ENCODE data around the gene LRRC70. TPM values are rescaled to one million over a fixed set of nuclear protein-coding genes. Genes with fewer than 3 reads are reported as not detected.

Gene LRRC70
- total RNA-seq, 8 experiments from 2014 or later, result 0.58 to 4.3 (median 1.5) TPM

DNA sequence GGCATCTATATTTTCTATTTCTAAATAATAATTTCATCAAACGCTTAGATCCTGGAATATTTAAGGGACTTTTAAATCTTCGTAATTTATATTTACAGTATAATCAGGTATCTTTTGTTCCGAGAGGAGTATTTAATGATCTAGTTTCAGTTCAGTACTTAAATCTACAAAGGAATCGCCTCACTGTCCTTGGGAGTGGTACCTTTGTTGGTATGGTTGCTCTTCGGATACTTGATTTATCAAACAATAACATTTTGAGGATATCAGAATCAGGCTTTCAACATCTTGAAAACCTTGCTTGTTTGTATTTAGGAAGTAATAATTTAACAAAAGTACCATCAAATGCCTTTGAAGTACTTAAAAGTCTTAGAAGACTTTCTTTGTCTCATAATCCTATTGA is 1.1 kb downstream of the LRRC70 start:
- no peak overlapping the region for H3K4me3 ChIP-seq

DNA sequence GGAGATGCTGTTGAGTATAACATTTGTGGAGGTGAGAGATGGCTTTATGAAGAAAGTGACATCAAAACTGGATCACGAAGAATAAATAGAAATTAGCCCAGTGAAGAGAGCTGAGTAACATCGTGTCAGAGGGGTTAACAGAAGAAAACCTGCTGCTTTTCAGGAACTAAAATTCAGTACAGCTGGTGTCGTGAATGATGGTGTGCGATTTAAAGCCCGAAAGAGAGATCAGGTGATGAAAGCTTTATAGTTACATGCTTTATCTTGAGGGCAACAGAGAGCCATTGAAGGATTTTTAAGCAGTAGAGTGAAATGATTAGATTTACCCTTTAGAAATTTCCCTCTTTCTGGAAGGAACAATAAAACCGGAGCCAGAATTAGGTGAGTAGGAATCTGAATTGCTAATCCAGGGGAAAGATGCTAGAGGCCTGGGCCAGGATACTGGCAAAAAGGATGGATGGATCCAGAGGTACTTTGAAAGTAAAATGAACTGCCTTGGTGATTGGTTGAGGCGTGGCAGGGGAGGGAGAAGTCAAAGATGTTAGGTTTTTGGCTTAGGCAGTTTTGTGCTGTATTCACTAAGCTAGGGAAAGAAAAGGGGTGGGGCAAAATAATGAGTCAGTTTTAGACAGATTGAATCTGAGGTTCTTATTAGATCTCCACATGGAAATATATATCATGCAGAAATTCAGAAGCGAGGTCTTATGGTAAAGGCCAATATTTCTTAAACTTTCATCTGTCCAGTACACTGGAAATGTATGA is 3.4 kb downstream of the LRRC70 start:
- peak in 3 of 8 experiments; percentile 26 to 83 (median 73) for ATAC-seq (replicated peaks in 6 of 8)
- Histone ChIP-seq H3K27ac (no peak overlapping the region), H3K4me1 (replicated peaks in 1 of 2) (peaks cover 2 to 4% of the 10 kb centered on the region in 2 donors), H3K4me3 (no peak overlapping the region)
- in situ Hi-C loops (cut with MboI; ENCODE audit: low pct_unique_long_range_greater_than_20kb in 2 of 9, low sequenced_read_pairs in 9 of 9, unreplicated experiment in 9 of 9), result no loop called here
- 46 to 77% (median 67%) methylated on average over 3 to 7 of the region's 8 CpGs; no CpG with 5 or more reads in 2 of the 10 experiments for WGBS, 10 experiments

More for the DNA sequence above, 1.1 kb downstream of the LRRC70 start:
- Histone ChIP-seq H3K27ac (no peak overlapping the region), H3K4me1 (replicated peaks in 1 of 2) (peaks cover 2 to 4% of the 10 kb centered on the region in 2 donors)
- in situ Hi-C loops (cut with MboI; ENCODE audit: low pct_unique_long_range_greater_than_20kb in 2 of 9, low sequenced_read_pairs in 9 of 9, unreplicated experiment in 9 of 9), result no loop called here
- WGBS, 10 experiments, result 90 to 100% (median 99%) methylated on average over 1 to 5 of the region's 5 CpGs
- ATAC-seq (replicated peaks in 6 of 8), result no peak

DNA sequence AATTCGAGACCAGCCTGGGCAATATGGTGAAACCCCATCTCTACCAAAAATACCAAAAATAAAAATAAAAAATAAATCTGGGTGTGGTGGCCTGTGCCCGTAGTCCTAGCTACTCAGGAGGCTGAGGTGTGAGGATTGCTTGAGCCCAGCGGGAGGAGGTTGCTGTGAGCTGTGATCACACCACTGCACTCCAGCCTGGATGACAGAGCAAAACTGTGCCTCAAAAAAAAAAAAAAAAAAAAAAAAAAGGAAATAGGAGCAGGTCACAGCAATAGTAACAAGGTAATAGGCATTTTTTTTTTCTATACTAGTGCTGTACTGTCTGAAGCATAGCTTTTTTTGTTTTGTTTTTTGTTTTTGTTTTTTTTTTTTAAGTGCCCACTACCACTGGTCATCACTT is 5.8 kb downstream of the LRRC70 start:
- Histone ChIP-seq H3K27ac (no peak overlapping the region), H3K4me3 (no peak overlapping the region), H3K4me1 (replicated peaks in 1 of 2) (no peaks in the 10 kb centered on the region)
- in situ Hi-C loops (cut with MboI; ENCODE audit: low pct_unique_long_range_greater_than_20kb in 2 of 9, low sequenced_read_pairs in 9 of 9, unreplicated experiment in 9 of 9), result no loop called here
- ATAC-seq (replicated peaks in 6 of 8), result no peak
- WGBS, 10 experiments, result 90 to 100% (median 100%) methylated on average over 1 to 3 of the region's 3 CpGs; no CpG with 5 or more reads in 3 of the 10 experiments

DNA sequence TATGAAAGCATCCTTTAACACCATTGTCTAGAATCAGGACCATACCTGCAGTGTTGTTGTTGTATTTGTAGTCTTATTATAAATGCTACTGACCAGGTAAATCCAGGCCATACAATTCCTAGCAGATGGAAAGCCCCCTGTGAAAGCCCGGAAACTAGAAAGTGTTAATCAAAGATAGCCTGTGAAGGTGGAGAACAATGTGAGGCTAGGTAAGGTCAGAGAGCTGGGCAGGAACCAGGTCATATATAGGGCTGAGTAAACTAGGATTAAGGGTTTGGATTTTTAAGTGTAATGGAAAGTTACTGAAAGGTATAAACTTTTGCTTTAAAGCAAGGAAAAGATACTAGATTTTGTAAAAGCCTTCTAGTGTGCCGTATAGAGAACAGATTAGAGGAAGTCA is 6.7 kb downstream of the LRRC70 start:
- 83 to 100% (median 100%) methylated on average over 1 to 2 of the region's 2 CpGs for WGBS, 10 experiments
- Histone ChIP-seq H3K4me1 (replicated peaks in 1 of 2) (no peaks in the 10 kb centered on the region), H3K27ac (no peak overlapping the region), H3K4me3 (no peak overlapping the region)
- in situ Hi-C loops (cut with MboI; ENCODE audit: low pct_unique_long_range_greater_than_20kb in 2 of 9, low sequenced_read_pairs in 9 of 9, unreplicated experiment in 9 of 9), result no loop called here
- ATAC-seq (replicated peaks in 6 of 8), result no peak

DNA sequence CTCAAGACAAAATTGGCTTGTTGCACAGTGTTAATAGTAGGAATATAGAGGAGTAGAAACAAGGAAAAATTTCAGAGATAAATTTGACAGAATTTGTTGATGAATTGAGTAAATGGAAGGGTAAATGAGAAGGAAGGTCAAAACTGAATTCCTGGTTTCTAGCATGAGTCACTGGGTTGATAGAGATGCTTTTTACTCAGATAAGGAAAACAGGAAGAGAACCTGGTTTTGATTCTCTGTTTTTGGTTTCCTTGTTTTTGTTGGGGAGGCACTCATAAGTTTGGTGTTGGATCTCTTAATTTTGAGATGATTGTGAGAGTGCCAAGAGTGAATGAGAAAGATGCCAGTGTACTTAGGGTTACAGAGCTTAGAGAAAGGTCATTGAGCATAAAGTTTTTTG is 7.1 kb downstream of the LRRC70 start:
- Histone ChIP-seq H3K27ac (no peak overlapping the region), H3K4me3 (no peak overlapping the region), H3K4me1 (replicated peaks in 1 of 2) (no peaks in the 10 kb centered on the region)
- no peak for ATAC-seq (replicated peaks in 6 of 8)
- in situ Hi-C loops (cut with MboI; ENCODE audit: low pct_unique_long_range_greater_than_20kb in 2 of 9, low sequenced_read_pairs in 9 of 9, unreplicated experiment in 9 of 9), result no loop called here

DNA sequence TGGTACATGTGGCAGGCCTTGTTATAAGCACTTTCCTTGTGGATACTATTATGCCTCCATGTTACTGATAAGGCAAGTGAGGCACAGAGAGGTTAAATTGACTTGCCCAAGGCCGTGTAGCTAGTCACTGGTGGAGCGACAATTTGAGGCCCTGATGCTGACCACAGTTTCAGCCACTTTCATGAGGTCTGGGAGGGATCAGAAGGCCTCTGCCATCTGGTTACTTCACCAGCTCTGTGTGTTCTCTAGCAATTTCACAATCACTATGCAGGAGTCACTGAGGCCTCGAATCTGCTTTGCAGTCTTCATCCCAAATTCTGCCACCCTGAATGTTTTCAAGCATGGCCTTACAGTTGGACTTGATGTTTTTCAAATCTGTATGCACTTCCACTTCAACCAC is 9.1 kb downstream of the LRRC70 start:
- Histone ChIP-seq H3K4me1 (replicated peaks in 1 of 2) (no peaks in the 10 kb centered on the region), H3K27ac (no peak overlapping the region), H3K4me3 (no peak overlapping the region)
- ATAC-seq (replicated peaks in 6 of 8), result no peak
- in situ Hi-C loops (cut with MboI; ENCODE audit: low pct_unique_long_range_greater_than_20kb in 2 of 9, low sequenced_read_pairs in 9 of 9, unreplicated experiment in 9 of 9), result no loop called here
- 29 to 100% (median 92%) methylated on average over 1 to 3 of the region's 3 CpGs; no CpG with 5 or more reads in 2 of the 10 experiments for WGBS, 10 experiments

DNA sequence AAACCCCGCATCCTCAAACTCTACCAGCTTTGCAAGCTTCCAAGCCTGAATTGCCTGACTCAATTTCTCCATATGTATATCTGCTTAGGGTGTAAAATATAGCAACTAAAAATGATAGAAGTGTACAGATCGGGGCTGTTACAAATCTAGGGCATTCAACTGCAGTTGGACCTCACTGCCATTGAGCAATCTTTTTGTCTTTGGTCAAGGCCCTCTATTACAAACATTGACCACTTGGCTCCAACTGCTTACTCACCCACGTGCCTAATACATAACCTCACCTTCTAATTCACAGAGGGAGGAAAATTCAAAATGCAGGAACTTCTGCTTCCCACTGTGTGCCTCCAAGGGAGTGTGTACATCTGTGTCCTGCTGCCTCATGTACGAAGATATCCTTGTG is 10.0 kb downstream of the LRRC70 start:
- no peak for ATAC-seq (replicated peaks in 6 of 8)
- Histone ChIP-seq H3K4me1 (replicated peaks in 1 of 2) (no peaks in the 10 kb centered on the region), H3K4me3 (no peak overlapping the region), H3K27ac (no peak overlapping the region)
- in situ Hi-C loops (cut with MboI; ENCODE audit: low pct_unique_long_range_greater_than_20kb in 2 of 9, low sequenced_read_pairs in 9 of 9, unreplicated experiment in 9 of 9), result no loop called here
- 80 to 100% (median 93%) methylated on average over 1 to 3 of the region's 4 CpGs for WGBS, 10 experiments

DNA sequence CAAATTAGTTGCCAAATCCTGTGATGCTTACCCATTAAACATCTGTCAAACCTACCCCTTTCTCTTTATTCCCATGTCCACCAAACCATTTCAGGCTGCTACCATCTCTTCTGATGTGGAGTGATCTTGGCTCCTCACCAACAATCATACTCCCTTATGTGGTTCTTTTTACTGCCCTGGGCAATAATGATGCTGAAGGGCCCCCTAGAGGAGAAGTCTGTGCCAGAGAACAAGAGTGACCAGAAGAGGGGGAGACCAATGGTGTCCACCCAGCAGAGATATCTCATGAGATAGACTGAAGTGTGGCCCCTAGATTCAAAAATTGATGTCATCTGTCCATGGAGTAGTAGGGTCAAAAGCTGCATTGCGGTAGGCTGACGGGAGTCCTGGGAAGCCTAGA is 10.9 kb downstream of the LRRC70 start:
- WGBS, 10 experiments, result 90 to 100% (median 100%) methylated on average over 1 to 2 of the region's 2 CpGs; no CpG with 5 or more reads in 4 of the 10 experiments
- no peak overlapping the region for H3K4me3 ChIP-seq
- ATAC-seq (replicated peaks in 6 of 8), result no peak
- no peaks in the 10 kb centered on the region for H3K4me1 ChIP-seq (replicated peaks in 1 of 2)
- H3K27ac ChIP-seq, result no peak overlapping the region
- in situ Hi-C loops (cut with MboI; ENCODE audit: low pct_unique_long_range_greater_than_20kb in 2 of 9, low sequenced_read_pairs in 9 of 9, unreplicated experiment in 9 of 9), result no loop called here

DNA sequence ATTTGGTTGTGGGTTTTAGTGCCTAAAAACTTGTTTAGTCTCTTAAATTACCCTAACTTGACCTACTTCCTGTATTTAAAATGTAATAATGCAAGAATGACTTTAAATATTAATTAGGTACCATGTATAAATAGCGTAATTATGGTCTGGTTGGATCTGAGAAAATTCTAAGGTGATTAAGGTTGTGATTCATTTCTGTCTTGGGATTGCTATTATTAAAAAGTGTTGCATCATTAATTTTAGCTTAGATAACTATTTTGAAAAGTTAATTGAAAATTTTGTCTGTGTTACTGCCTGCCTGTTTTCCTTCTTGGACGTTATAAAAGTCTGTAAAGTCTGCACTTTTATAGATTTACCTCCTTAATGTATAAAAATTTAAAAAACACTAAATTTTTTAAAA is 11.8 kb downstream of the LRRC70 start:
- no peaks in the 10 kb centered on the region for H3K4me1 ChIP-seq (replicated peaks in 1 of 2)
- no peak for ATAC-seq (replicated peaks in 6 of 8)
- in situ Hi-C loops (cut with MboI; ENCODE audit: low pct_unique_long_range_greater_than_20kb in 2 of 9, low sequenced_read_pairs in 9 of 9, unreplicated experiment in 9 of 9), result no loop called here
- H3K4me3 ChIP-seq, result no peak overlapping the region
- H3K27ac ChIP-seq, result no peak overlapping the region
- WGBS, 10 experiments, result 83 to 100% (median 95%) methylated on average over 2 of the region's 2 CpGs; no CpG with 5 or more reads in 1 of the 10 experiments

DNA sequence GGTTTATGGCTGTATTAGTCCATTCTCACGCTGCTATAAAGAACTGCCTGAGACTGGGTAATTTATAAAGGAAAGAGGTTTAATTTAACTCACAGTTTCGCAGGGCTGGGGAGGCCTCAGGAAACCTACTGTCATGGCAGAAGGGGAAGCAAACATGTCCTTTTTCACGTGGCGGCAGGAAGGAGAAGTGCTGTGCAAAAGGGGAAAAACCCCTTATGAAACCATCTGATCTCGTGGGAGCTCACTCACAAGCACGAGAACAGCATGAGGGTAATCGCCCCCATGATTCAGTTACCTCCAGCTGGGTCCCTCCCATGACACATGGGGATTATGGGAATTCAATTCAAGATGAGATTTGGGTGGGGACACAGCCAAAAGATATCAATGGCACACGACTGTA is 13.9 kb downstream of the LRRC70 start:
- 82 to 100% (median 90%) methylated on average over 1 to 7 of the region's 8 CpGs; no CpG with 5 or more reads in 2 of the 10 experiments for WGBS, 10 experiments
- Histone ChIP-seq H3K4me1 (replicated peaks in 1 of 2) (no peaks in the 10 kb centered on the region), H3K27ac (no peak overlapping the region), H3K4me3 (no peak overlapping the region)
- ATAC-seq (replicated peaks in 6 of 8), result no peak
- in situ Hi-C loops (cut with MboI; ENCODE audit: low pct_unique_long_range_greater_than_20kb in 2 of 9, low sequenced_read_pairs in 9 of 9, unreplicated experiment in 9 of 9), result no loop called here

DNA sequence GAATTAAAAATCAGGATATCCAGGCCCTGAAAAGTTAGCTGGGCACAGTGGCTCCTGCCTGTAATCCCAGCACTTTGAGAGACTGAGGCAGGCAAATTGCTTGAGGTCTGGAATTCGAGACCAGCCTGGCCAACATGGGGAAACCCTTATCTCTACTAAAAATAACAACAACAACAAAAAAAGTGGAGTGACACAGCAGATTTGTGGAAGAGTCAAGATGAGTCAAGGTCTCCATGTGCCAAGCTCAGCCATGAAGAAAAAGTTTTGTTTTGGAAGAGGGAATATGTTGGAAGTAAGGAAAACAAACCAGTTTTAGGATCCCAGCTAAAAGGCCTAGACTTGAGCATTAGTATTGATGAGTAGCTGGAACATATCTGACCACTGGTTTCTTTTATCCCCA is 14.7 kb downstream of the LRRC70 start:
- ATAC-seq (replicated peaks in 6 of 8), result no peak
- 67 to 100% (median 83%) methylated on average over 1 of the region's 1 CpG; no CpG with 5 or more reads in 1 of the 10 experiments for WGBS, 10 experiments
- H3K4me3 ChIP-seq, result no peak overlapping the region
- no peaks in the 10 kb centered on the region for H3K4me1 ChIP-seq (replicated peaks in 1 of 2)
- H3K27ac ChIP-seq, result no peak overlapping the region
- in situ Hi-C loops (cut with MboI; ENCODE audit: low pct_unique_long_range_greater_than_20kb in 2 of 9, low sequenced_read_pairs in 9 of 9, unreplicated experiment in 9 of 9), result no loop called here

DNA sequence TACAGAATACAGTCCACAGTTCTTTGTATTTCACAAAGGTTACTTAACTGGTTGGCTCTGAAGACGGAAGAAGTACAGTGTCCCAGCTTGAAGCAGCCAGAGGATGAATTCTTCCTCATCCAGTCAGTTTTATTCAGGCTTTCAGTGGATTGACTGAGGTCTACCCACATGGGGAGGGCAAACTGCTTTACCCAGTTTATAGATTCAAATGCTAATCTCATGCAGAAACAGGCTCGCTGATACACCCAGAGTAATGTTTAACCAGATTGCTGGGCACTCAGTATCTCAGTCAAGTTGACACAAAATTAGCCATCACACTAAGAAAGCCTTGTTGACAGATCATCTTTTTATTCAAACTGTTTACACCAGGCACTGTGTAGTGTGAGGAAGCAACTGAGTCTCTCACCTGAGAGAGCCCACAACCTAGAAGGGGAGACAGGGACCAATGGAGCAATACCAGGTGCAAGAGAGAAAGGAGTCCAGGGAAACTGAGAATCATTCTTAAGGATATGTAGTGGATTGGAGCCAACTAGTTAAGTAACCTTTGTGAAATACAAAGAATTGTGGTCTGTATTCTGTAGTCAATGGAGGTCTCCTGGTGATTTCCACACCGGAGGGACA is 15.9 kb downstream of the LRRC70 start:
- in situ Hi-C loops (cut with MboI; ENCODE audit: low pct_unique_long_range_greater_than_20kb in 2 of 9, low sequenced_read_pairs in 9 of 9, unreplicated experiment in 9 of 9), result no loop called here
- ATAC-seq (replicated peaks in 6 of 8), result peak in 1 of 8 experiments; percentile 22
- no peaks in the 10 kb centered on the region for H3K4me1 ChIP-seq (replicated peaks in 1 of 2)
- H3K4me3 ChIP-seq, result no peak overlapping the region
- H3K27ac ChIP-seq, result no peak overlapping the region
- 17 to 100% (median 69%) methylated on average over 1 to 2 of the region's 3 CpGs for WGBS, 10 experiments

DNA sequence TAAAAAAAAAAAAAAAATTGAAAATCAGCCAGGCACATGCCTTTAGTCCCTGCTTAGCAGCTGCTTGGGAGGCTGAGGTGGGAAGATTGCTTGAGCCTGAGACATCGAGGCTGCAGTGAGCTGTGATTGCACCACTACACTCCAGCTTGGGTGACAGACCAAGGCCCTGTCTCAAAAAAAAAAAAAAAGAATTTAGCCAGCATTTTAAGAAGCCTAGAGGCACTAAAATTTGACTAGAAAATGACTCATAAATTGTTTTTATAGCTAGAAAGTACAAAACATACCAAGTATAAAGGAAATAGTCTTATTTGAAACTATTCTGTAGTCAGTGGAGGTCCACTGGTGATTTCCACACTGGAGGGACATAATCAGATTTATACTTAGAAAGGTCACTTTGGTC is 17.5 kb downstream of the LRRC70 start:
- Histone ChIP-seq H3K27ac (no peak overlapping the region), H3K4me3 (no peak overlapping the region), H3K4me1 (replicated peaks in 1 of 2) (no peaks in the 10 kb centered on the region)
- in situ Hi-C loops (cut with MboI; ENCODE audit: low pct_unique_long_range_greater_than_20kb in 2 of 9, low sequenced_read_pairs in 9 of 9, unreplicated experiment in 9 of 9), result no loop called here
- 20 to 100% (median 100%) methylated on average over 1 of the region's 1 CpG; no CpG with 5 or more reads in 3 of the 10 experiments for WGBS, 10 experiments
- ATAC-seq (replicated peaks in 6 of 8), result no peak

DNA sequence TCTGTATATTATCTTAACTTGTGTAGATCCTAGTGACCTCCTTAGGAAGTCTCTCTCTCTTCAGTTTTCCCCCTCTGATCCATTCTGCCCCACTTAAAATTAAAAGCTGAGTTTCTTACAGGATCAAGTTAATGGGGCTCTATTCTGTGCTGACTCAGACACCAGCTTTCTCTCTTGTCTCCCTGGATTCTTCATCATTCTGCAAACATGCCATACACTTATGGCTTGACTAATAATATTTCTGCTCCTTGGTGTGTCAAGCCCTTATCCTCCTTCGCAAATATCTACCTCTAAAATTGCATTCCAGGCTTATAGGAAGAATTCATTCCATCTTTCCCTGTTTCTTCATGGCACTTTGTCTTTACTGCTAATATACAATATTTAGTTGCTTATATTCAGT is 18.1 kb downstream of the LRRC70 start:
- no peak for ATAC-seq (replicated peaks in 6 of 8)
- in situ Hi-C loops (cut with MboI; ENCODE audit: low pct_unique_long_range_greater_than_20kb in 2 of 9, low sequenced_read_pairs in 9 of 9, unreplicated experiment in 9 of 9), result no loop called here
- no peak overlapping the region for H3K4me3 ChIP-seq
- 67 to 100% (median 100%) methylated on average over 1 of the region's 1 CpG; no CpG with 5 or more reads in 3 of the 10 experiments for WGBS, 10 experiments
- no peak overlapping the region for H3K27ac ChIP-seq
- no peaks in the 10 kb centered on the region for H3K4me1 ChIP-seq (replicated peaks in 1 of 2)

Data from motor neuron (in vitro differentiated cells).